ENCODE results near the gene FAS.

Gene FAS

GRCh38 chr10:88990384-88991160 lies at the start of gene FAS:
Gene FAS, plus strand, starts transcription at chr10:88990798. Its CDS starts 79 bp downstream, at chr10:88990877.
- peak; percentile 59 to 63 for DNase-seq (ENCODE audit: low read depth in 2 of 2, low spot score in 1 of 2)

GRCh38 chr10:88941026-88941425 lies 49.6 kb upstream of the FAS start:
- DNase-seq (ENCODE audit: low read depth in 2 of 2, low spot score in 1 of 2) = no peak

GRCh38 chr10:88943778-88944177 lies 46.8 kb upstream of the FAS start:
- no peak for DNase-seq (ENCODE audit: low read depth in 2 of 2, low spot score in 1 of 2)

GRCh38 chr10:88944813-88945212 lies 45.8 kb upstream of the FAS start:
- DNase-seq (ENCODE audit: low read depth in 2 of 2, low spot score in 1 of 2) = no peak

- DNase-seq (ENCODE audit: low read depth in 2 of 2, low spot score in 1 of 2) = no peak
Measured at GRCh38 chr10:88946200-88946599, 44.4 kb upstream of the FAS start.

GRCh38 chr10:88946965-88947590 lies 43.5 kb upstream of the FAS start:
- DNase-seq (ENCODE audit: low read depth in 2 of 2, low spot score in 1 of 2) = no peak

- no peak for DNase-seq (ENCODE audit: low read depth in 2 of 2, low spot score in 1 of 2)
Measured at GRCh38 chr10:88949051-88949450, 41.5 kb upstream of the FAS start.

- no peak for DNase-seq (ENCODE audit: low read depth in 2 of 2, low spot score in 1 of 2)
Measured at GRCh38 chr10:88949912-88950837, 40.4 kb upstream of the FAS start.

GRCh38 chr10:88952647-88953111 lies 37.9 kb upstream of the FAS start, which contains the start of gene ACTA2:
Gene ACTA2, minus strand, starts transcription at chr10:88952773. Its CDS starts 3,843 bp downstream, at chr10:88948930.
- no peak for DNase-seq (ENCODE audit: low read depth in 2 of 2, low spot score in 1 of 2)

- no peak for DNase-seq (ENCODE audit: low read depth in 2 of 2, low spot score in 1 of 2)
Measured at GRCh38 chr10:88953662-88954061, 36.9 kb upstream of the FAS start.

GRCh38 chr10:88954458-88955083 lies 36.0 kb upstream of the FAS start:
- no peak for DNase-seq (ENCODE audit: low read depth in 2 of 2, low spot score in 1 of 2)

GRCh38 chr10:88957381-88957780 lies 33.2 kb upstream of the FAS start:
- DNase-seq (ENCODE audit: low read depth in 2 of 2, low spot score in 1 of 2) = no peak

- no peak for DNase-seq (ENCODE audit: low read depth in 2 of 2, low spot score in 1 of 2)
Measured at GRCh38 chr10:88958721-88959120, 31.9 kb upstream of the FAS start.

- DNase-seq (ENCODE audit: low read depth in 2 of 2, low spot score in 1 of 2) = no peak
Measured at GRCh38 chr10:88960802-88961201, 29.8 kb upstream of the FAS start.

- no peak for DNase-seq (ENCODE audit: low read depth in 2 of 2, low spot score in 1 of 2)
Measured at GRCh38 chr10:88961266-88961665, 29.3 kb upstream of the FAS start.

GRCh38 chr10:88962336-88962735 lies 28.3 kb upstream of the FAS start:
- no peak for DNase-seq (ENCODE audit: low read depth in 2 of 2, low spot score in 1 of 2)

- no peak for DNase-seq (ENCODE audit: low read depth in 2 of 2, low spot score in 1 of 2)
Measured at GRCh38 chr10:88963318-88963717, 27.3 kb upstream of the FAS start.

- no peak for DNase-seq (ENCODE audit: low read depth in 2 of 2, low spot score in 1 of 2)
Measured at GRCh38 chr10:88964360-88964759, 26.2 kb upstream of the FAS start.

- no peak for DNase-seq (ENCODE audit: low read depth in 2 of 2, low spot score in 1 of 2)
Measured at GRCh38 chr10:88964869-88965415, 25.7 kb upstream of the FAS start.

- no peak for DNase-seq (ENCODE audit: low read depth in 2 of 2, low spot score in 1 of 2)
Measured at GRCh38 chr10:88966797-88967196, 23.8 kb upstream of the FAS start.

- DNase-seq (ENCODE audit: low read depth in 2 of 2, low spot score in 1 of 2) = no peak
Measured at GRCh38 chr10:88968391-88968790, 22.2 kb upstream of the FAS start.

Measured in stimulated activated CD8-positive, alpha-beta memory T cell treated with anti-CD3 and anti-CD28 coated beads, Interleukin-4, amount 100 ng/mL, for 4 hours (primary cell).